GM19452 (cell line): ENCODE results near the gene PYGO2.
A peak's percentile ranks its signal among the peaks of the same experiment; 100 is the strongest.

Source experiments
- ATAC-seq: cut with Tn5 transposase; IDR thresholded peaks from one replicate; pipeline ENCODE4 v1.9.1; 2021; ENCODE audit not compliant: unreplicated experiment

Gene PYGO2

DNA sequence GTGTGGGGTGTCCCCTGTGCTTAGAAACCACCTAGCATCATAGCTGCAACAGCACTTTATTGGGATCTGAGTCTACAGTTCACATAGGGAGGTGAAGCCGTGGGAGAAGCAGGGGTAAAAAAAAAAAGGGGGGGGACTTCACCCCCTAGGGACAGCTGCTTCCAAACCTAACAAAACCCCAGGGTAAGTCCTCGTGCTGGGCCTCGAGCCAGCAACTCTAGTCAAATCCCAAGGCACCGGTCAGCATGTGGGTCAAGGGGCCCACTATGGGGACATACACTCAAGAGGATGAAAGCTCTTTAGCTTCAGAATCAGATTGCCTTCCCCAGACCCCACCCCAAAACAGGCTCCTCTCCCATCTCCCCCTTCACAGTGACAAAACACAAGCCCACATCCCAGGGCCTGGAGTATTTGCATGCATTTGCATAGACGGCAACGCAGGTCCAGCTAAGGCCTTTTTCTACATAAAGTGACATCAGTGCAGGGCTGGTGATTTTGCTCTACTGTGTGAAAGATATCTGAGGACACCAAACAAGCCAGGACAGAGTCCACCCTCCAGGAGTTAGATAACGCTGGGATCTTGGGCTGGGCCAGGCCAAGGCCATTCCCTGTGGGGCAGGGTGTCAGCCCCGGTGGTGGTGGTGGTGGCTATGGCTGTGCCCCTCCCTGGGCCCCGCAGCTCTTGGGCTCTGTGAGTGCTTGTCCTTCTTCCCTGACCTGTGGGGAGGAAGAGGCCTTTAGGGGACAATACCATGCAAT, 17.0 kb downstream of the PYGO2 start:
- no peak for ATAC-seq

- no peak for ATAC-seq
Observed at GRCh38 chr1:154943649-154944400, 17.8 kb downstream of the PYGO2 start.

GRCh38 chr1:154941333-154942013, 20.1 kb downstream of the PYGO2 start:
- ATAC-seq: no peak

GRCh38 chr1:154940651-154941194, 20.9 kb downstream of the PYGO2 start:
- no peak for ATAC-seq

DNA sequence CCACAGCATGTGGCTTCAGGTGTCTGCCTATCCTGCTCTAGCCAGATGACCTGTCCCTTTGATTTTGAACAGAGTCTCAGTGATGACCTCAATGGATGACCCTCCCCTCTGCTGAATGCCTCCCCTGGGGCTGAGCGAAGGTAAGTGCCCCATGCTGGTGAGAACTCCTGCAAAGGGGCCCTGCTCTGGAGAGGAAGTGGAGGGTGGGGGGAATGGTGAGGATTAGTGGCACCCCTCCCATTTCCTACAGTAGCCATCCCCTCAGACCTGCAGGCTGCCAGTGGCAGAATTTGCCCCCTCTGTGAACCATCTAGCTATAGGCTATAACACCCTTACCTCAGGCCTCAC, 21.4 kb downstream of the PYGO2 start:
- ATAC-seq: no peak

DNA sequence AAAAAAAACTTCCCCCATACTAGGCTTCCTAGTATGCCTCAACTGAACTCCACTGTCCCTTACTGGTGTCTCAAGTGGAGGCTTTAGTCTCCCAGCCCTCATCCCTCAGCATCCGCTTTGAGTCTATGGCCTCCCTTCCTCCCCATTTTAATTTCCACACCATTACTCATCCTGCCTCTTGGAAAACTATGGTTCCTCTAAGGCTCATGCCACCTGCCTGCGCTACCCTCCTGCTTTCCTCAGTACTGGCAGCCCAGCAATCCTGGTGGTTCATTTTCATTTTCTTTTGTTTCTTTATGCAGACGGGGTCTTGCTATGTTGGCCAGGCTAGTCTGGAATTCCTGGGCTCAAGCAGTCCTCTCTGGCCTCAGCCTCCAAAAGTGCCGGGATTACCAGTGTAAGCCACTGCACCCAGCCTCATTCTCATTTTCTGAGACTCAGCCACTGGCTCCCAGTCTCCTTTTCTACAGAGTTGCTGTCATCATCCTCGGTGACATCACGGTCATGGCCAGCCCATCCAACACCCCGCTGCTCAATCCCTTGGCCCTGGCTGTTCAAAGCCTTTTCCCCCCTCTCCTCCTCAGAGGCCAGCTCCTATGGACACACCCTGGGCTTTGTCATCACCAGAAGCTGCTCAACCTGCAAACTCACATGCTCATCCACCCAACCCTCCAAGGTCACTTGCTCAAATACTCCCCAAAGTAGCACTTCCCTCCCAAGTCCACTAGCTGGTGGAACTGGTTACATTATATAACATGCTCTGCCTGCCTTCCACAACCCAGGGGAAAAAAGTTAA, 22.8 kb downstream of the PYGO2 start:
- no peak for ATAC-seq

GRCh38 chr1:154937988-154938386, 23.6 kb downstream of the PYGO2 start:
- no peak for ATAC-seq

DNA sequence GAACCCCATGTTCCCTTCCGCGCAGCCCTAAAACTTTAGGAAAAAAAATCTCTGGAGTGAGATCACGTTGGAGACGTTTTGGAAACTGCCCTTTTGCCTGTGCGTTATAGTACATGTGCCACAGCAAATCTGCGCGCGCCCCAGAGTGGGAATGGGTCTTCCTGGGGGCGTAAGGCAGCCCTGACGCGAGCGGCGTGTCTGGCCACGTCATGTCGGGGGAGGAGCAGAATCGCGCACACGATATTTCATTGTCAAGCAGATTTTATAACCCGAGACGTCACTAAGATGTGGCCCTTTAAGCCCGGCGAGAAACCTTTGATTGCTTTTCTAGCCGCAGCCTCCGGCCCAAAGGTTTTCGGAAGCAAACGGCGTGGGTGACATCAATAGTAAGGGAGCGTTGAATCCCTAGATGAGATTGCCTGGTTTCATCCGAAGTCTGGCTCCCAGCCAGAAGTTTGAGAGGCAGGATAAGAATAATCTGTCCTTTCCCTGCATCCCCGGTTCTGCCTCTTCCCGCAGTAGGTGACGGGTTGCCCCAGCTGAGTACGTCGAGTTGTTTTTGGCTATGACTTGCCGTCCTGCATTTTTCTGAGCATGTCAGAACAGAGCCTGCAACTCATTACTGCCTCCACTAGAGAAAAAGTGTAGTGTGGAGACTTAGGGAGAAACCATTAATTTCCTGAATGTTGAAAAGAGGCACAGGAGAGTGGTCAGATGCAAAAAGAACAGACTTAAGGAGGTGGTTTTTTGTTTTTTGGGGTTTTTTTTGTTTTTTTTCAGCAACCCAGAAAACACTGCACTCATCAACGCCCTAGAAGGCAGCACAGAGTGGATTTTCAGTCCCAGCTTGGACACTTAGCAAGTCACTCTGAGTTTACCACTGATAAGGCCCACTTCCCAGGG, 24.2 kb downstream of the PYGO2 start:
- peak; percentile 58 for ATAC-seq

GRCh38 chr1:154936555-154937084, 25.0 kb downstream of the PYGO2 start, which contains the start of gene PMVK:
Gene PMVK (minus strand): TSS chr1:154936719. CDS start chr1:154936685, 34 bp downstream.
- peak; percentile 65 for ATAC-seq

GRCh38 chr1:154935749-154936554, 25.6 kb downstream of the PYGO2 start:
- no peak for ATAC-seq

DNA sequence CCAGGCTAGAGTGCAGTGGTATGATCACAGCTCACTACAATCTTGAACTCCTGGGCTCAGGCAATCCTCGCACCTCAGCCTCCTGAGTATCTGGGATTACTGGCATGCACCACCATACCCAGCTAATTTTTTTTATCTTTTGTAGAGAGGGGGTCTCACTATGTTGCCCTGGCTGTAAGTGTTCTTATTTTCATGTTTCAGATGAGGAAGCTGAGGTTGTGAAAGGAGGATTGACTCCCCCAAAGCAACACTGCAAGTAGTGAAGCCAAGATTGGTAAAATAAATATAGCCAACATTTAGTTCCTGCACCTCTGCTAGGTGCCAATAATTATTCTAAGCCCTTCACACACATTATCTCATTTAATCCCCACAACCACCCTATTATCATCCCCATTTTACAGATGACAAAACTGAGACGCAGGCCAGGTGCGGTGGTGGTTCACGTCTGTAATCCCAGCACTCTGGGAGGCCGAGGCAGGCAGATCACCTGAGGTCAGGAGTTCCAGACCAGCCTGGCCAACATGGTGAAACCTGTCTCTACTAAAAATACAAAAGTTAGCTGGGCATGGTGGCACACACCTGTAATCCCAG, 27.1 kb downstream of the PYGO2 start:
- ATAC-seq: no peak

DNA sequence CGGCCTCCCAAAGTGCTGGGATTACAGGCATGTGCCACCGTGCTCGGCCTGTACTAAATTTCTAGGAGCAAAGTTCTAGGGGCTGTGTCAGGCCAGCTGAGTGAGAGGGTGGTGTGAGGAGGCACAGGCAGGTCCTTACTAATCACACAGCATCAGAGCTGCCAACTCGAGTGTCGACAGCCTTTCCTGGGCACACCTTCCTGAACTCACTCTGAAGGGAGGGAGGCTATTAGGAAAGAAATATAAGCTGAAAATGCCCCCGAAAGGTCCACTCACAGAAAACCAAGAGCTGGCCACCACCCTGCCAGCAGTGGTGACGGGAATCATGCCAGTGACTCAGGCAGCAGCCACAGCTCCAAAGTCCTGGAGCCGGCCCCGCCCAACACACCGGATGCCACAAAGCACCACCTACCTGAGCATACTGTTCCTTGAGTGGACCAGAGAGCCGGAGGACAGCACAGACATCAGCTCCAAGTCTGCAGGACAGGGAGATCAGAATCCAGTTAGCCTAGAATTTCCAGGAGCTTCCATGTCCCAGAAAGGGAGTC, 29.6 kb downstream of the PYGO2 start:
- ATAC-seq: no peak

DNA sequence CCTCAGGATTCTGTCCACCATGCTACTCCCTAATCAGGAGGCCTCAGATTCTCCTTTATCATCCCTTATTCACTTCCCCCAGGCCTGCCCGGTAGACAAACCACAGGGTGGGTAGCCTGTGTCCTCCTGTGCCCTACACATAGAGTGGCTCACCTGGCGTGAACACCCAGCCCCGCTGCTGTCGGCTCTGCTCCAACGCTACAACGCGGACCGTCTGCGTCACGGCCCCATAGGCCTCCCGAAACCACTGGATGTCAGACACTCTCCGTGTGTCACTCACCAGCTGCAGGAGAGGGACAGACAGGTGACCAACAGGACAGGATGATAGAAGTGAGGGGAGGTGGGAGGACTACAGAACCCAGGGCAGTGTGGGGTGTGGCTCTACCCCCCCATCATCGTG, 35.4 kb downstream of the PYGO2 start:
- no peak for ATAC-seq

DNA sequence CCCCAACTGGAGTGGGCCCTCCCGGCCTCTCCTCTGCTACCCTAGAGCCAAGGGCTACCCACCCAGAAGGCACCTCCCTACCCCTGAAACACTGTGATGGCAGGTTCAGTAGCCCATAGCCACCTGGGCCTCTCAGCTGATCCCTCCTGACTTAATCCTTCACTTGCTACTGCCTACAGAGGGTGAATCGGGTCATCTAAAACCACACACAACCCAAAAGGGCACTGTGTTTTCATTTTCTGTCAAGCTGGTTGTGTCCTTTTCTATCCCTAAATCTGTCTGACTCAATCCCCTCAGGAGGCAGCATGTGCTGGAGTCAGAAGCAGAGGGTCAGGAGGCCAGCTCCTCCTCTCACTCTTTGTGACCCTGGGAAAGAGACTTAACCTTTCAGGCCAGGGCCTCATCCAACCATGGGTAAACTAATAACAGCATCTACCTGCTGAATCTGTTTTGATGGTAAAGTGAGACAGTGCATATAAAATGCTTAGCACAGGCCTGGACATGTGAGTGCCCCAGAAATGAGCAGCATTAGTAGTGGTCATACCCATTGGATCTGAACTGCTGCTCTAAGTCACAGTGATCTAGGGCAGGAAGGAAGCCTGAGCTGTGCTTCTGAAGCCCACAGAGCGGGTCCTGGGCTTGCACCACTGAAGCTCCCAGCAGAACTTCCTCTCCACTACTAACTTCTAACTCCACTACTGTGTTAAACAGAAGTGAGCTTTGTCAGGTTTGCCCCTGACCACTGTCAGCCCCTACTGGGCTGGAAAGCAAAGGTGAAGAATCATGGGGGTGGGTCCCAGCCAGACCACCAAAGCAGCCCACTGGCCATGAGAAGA, 36.0 kb downstream of the PYGO2 start:
- no peak for ATAC-seq

DNA sequence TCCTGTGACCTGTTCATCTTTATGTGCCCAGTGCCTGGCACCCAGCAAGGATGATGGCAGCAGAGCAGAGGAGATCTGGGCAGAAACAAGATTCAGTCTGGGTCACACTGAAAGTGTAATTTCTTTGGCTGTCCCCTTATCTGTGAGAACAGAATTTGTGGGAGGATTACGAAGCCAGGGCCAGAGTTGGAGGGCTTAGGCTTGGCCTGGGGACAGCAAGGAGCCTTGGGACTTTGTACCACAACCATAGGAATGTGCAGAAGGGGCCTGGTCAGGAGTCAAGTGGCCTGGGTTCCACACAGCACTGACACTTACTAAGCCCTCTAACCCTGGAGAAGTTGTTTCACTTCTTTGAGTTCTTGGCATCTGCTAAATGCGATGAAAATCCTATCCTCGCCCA, 37.9 kb downstream of the PYGO2 start:
- no peak for ATAC-seq

- ATAC-seq: no peak
Observed at GRCh38 chr1:154913273-154913672, 48.3 kb downstream of the PYGO2 start.

- ATAC-seq: no peak
Observed at GRCh38 chr1:154912755-154913154, 48.8 kb downstream of the PYGO2 start.
